Uterus (tissue), 4 donors: ENCODE results near the gene ADM2. TPM values are rescaled to one million over a fixed set of nuclear protein-coding genes. Genes with fewer than 3 reads are reported as not detected.

ENCODE experiments used
- DNase-seq, 2 donors: peaks; one replicate each; pipeline ENCODE4 v3.0.0-alpha.2; 2019 to 2020
- H3K27ac ChIP-seq, 2 donors: fragments of 200-600 bp; sonication (generic); 1 replicate in 1 of 2; 2 replicates in 1 of 2; pipeline ENCODE4 v1.5.1; 2016 to 2018
- H3K27me3 ChIP-seq, 2 donors: fragments of 200-600 bp; sonication (generic); one replicate each; pipeline ENCODE4 v1.5.1; 2018 to 2019; ENCODE audit warnings: control low read depth in 1 of 2
- H3K36me3 ChIP-seq, 2 donors: fragments of 200-600 bp; sonication (generic); one replicate each; pipeline ENCODE4 v1.5.1; 2019; ENCODE audit warnings: control low read depth in 1 of 2
- H3K4me1 ChIP-seq, 2 donors: fragments of 200-600 bp; sonication (generic); one replicate each; pipeline ENCODE4 v1.5.1; 2018 to 2019; ENCODE audit warnings: control low read depth in 1 of 2
- H3K4me3 ChIP-seq, 2 donors: fragments of 200-600 bp; sonication (generic); 1 replicate in 1 of 2; 2 replicates in 1 of 2; pipeline ENCODE4 v1.5.1; 2018 to 2019; ENCODE audit warnings: mild to moderate bottlenecking in 1 of 2
- H3K9me3 ChIP-seq, 2 donors: fragments of 200-600 bp; sonication (generic); one replicate each; pipeline ENCODE4 v1.5.1; 2019; ENCODE audit warnings: control low read depth in 1 of 2
- POLR2A ChIP-seq, 2 donors: fragments of 450-650 bp; IDR thresholded peaks; one replicate each; pipeline ENCODE4 v1.6.1; 2016; ENCODE audit warnings: antibody characterized with exemption in 2 of 2, mild to moderate bottlenecking in 1 of 2, moderate library complexity in 1 of 2
- intact Hi-C: fragments of 100-400 bp; cut with DNase I; formaldehyde crosslinking; loops from one replicate; pipeline ENCODE4 v1.15.1; 2023; ENCODE audit warnings: low total_unique reads
- total RNA-seq, 4 donors: library from RNA; depleted of rRNA in 3 of 4; stranded (reverse); fragments of >200 nt in 3 of 4; gene quantifications; one replicate each; pipeline versions ENCODE4 v1.1.0 to v1.2.4, GENCODE V29; 2014 to 2023
- TF ChIP-seq, protein P1 (sequence below), 4 experiments: fragments of 200-600 bp in 2 of 4; fragments of 450-650 bp in 2 of 4; sonication (generic) in 2 of 4; IDR thresholded peaks; one replicate each; pipeline ENCODE4 v1.5.1; 2016 to 2019; ENCODE audit warnings: antibody characterized with exemption in 4 of 4, mild to moderate bottlenecking in 2 of 4, moderate library complexity in 1 of 4
- donor health status: DM: yes; HTN: yes; CAD: no.

Gene ADM2
- total RNA-seq, 4 donors from 2014 or later = 0.14 to 0.95 TPM; not detected in 2

DNA sequence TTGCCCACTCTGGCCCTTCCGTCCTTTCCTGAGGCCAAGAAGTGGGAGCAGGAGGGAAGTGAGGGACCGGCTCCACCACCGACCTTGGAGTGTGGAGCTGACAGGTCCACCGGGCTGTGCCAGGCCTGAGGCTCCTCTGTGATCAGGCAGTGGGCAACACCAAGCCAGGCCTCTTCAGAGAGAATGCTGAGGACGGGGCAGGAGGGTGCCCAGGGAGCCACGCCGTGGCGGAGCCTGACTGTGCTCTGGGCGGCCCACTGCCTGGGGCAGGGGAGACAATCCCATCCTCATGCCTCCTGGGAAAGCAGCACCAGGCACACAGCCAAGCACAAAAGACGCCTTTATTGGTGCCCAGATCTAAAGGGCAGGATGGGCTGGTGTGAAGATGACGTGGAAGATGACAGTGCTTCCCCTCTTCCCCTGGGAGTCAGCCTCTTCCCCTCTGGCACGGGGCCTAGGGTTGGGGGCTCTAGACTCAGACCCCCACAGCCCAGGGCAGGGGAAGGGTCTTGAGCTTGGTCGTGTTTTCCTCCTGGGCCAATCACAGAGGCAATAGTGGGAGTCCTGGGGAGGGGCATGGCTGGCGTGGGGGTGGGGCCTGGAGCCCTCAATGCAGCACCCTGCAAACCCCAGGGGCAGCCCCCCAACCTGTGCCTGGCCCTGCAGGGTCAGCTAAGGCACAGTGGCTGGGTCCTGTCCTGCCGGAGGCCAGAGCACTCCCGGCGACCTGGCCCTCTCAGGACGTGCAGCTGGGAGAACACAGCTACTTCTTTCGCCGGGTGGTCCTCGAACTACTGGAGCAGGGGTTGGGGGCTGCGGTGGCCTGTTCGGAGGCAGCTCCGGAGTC lies 21.5 kb downstream of the ADM2 start:
- Histone ChIP-seq H3K36me3 (no peaks in the 10 kb centered on the region), H3K27ac (no peak overlapping the region), H3K27me3 (no peaks in the 10 kb centered on the region), H3K4me1 (peaks cover 3 to 13% of the 10 kb centered on the region in 2 donors), H3K9me3 (no peaks in the 10 kb centered on the region), H3K4me3 (no peak overlapping the region)
- intact Hi-C loops = loop anchor here (10.0 kb wide), 1 partner anchor 228 kb away; the partner anchor contains the start of gene MAPK11
- TF ChIP-seq POLR2A (IDR thresholded peaks at IDR 0.05) = no peak
- TF ChIP-seq, protein P1, sequence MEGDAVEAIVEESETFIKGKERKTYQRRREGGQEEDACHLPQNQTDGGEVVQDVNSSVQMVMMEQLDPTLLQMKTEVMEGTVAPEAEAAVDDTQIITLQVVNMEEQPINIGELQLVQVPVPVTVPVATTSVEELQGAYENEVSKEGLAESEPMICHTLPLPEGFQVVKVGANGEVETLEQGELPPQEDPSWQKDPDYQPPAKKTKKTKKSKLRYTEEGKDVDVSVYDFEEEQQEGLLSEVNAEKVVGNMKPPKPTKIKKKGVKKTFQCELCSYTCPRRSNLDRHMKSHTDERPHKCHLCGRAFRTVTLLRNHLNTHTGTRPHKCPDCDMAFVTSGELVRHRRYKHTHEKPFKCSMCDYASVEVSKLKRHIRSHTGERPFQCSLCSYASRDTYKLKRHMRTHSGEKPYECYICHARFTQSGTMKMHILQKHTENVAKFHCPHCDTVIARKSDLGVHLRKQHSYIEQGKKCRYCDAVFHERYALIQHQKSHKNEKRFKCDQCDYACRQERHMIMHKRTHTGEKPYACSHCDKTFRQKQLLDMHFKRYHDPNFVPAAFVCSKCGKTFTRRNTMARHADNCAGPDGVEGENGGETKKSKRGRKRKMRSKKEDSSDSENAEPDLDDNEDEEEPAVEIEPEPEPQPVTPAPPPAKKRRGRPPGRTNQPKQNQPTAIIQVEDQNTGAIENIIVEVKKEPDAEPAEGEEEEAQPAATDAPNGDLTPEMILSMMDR (IDR thresholded peaks at IDR 0.05) = no peak
- no peak for DNase-seq

DNA sequence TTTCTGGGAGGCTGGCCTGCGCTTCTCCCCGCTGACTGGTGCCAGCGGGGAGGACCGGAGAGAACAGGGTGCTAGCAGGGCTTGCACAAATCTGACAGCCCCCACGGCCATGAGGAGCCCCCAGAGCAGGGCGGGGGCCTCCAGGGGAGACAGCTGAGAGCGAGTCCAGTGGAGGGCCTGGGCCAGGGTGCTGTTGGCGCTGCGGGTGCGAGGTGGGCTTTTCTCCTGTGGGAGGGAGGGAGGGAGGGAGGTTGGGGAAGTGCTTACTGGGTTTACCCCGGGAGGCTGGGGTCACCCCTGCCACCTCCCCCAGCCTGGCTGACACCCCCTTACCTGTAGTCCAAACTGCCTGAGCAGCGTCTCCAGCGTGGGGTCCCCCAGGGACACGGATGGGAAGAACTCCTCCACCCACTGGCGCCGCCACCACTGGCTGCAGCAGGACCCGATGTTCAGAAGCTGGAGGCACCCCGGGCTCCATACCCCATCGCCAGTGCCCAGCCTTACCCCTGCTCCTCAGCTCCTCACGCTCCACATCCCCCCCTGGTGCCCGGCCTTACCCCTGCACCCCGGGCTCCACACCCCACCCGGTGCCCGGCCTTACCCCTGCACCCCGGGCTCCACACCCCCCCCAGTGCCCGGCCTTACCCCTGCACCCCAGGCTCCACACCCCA lies 22.3 kb downstream of the ADM2 start:
- peaks cover 3 to 13% of the 10 kb centered on the region in 2 donors for H3K4me1 ChIP-seq
- DNase-seq = no peak
- H3K27me3 ChIP-seq = no peaks in the 10 kb centered on the region
- H3K36me3 ChIP-seq = no peaks in the 10 kb centered on the region
- intact Hi-C loops = loop anchor here (10.0 kb wide), 1 partner anchor 229 kb away; the partner anchor contains the start of gene MAPK11
- TF ChIP-seq, protein P1 (IDR thresholded peaks at IDR 0.05) = no peak
- no peak for TF ChIP-seq POLR2A (IDR thresholded peaks at IDR 0.05)
- no peaks in the 10 kb centered on the region for H3K9me3 ChIP-seq
- no peak overlapping the region for H3K27ac ChIP-seq
- no peak overlapping the region for H3K4me3 ChIP-seq

- Histone ChIP-seq H3K4me1 (peaks cover 3 to 13% of the 10 kb centered on the region in 2 donors), H3K27me3 (no peaks in the 10 kb centered on the region), H3K9me3 (no peaks in the 10 kb centered on the region), H3K27ac (no peak overlapping the region), H3K36me3 (no peaks in the 10 kb centered on the region), H3K4me3 (no peak overlapping the region)
- intact Hi-C loops = loop anchor here (10.0 kb wide), 1 partner anchor 230 kb away; the partner anchor contains the start of gene MAPK11
- DNase-seq = no peak
- TF ChIP-seq, protein P1 (IDR thresholded peaks at IDR 0.05) = no peak
- no peak for TF ChIP-seq POLR2A (IDR thresholded peaks at IDR 0.05)
Measured at GRCh38 chr22:50504369-50505211, 23.2 kb downstream of the ADM2 start.

GRCh38 chr22:50505276-50505775 lies 24.0 kb downstream of the ADM2 start:
- intact Hi-C loops = loop anchor here (10.0 kb wide), 1 partner anchor 231 kb away; the partner anchor contains the start of gene MAPK11
- no peaks in the 10 kb centered on the region for H3K36me3 ChIP-seq
- TF ChIP-seq, protein P1 (IDR thresholded peaks at IDR 0.05) = no peak
- TF ChIP-seq POLR2A (IDR thresholded peaks at IDR 0.05) = no peak

More at GRCh38 chr22:50505276-50505775, 24.0 kb downstream of the ADM2 start:
- Histone ChIP-seq H3K4me1 (peaks cover 3 to 13% of the 10 kb centered on the region in 2 donors), H3K9me3 (no peaks in the 10 kb centered on the region), H3K4me3 (no peak overlapping the region), H3K27me3 (no peaks in the 10 kb centered on the region), H3K27ac (no peak overlapping the region)
- no peak for DNase-seq
